Inflammatory macrophage treated with lipopolysaccharide for 1 hour (primary cell): ENCODE data around the gene IL17F.

ENCODE experiments used
- DNase-seq, 2 donors: peaks; one replicate each; pipeline ENCODE4 v3.0.0-alpha.2; 2020 to 2022

IL17F gene

DNA sequence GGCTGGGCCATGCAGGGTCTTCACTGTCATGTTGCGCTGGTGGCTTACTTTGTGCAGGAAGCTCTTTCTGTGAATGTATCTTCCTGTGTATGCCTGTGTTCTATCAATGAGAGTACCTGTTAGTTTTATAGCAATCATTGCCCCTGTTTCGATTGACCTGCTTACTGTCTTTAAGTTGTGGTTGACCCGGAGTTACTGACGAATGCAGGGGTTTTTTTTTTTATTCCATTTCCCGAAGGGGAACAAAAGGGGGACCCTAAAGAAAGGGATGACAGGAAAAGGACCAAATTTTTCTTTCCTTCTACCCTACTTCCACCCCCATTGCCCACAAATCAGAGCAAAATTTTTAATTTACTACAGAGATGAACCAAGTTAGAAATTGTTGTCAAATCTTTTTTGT is at the start of gene IL17F:
TSS of gene IL17F (minus strand) at position 101 of the 400 bp plus-strand sequence. CDS start at position 30, 71 bp downstream.
- no peak for DNase-seq

DNA sequence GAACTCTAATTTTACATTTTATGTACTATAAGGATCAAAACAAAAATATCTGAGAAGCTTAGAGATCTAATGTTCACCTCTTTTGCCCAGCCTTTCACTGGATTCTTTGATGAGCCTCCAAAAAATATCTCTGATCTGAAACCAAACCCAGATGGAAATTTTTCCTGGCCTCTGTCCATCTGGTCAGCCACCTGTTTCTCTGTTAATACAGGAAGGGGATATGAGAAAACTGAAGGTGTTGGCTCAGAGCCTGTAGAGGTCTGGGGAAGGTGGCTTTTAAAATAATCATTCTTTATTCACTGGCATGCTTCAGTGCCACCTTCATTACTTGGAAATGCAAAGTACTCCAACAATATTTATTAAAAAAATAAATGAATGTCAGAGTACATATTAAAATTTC is 48.8 kb upstream of the IL17F start:
- no peak for DNase-seq

DNA sequence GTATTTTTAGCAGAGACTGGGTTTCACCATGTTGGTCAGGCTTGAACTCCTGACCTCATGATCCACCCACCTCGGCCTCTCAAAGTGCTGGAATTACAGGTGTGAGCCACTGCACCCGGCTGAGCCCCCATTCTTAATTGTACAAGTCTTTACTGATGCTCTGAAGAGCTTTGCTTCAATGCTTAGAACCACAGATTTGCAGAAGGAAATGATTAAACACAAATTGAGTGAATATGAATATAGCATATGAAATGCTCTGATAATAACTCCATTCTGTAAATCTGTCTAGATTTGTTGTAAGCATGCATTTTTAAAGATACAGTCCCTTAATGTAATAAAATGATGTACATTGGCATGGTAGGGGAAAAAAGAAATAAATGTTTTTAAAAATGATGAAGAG is 44.5 kb upstream of the IL17F start:
- DNase-seq, result no peak

DNA sequence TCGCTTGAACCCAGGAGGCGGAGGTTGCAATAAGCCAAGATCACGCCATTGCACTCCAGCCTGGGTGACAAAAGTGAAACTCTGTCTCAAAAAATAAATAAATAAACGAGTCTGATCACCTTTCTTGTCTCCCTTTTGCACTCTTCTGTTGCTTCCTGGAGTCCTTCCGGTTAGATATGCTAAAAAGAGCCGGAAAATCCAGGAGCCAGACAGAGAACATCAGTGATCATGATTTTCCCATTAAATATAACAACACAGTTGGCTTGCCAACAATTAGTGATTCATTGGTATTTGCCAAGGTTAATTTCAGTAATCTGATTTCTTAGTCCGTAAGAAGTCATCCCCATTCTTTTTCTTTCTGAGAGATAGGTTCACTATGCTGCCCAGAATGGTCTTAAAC is 43.9 kb upstream of the IL17F start:
- no peak for DNase-seq

DNA sequence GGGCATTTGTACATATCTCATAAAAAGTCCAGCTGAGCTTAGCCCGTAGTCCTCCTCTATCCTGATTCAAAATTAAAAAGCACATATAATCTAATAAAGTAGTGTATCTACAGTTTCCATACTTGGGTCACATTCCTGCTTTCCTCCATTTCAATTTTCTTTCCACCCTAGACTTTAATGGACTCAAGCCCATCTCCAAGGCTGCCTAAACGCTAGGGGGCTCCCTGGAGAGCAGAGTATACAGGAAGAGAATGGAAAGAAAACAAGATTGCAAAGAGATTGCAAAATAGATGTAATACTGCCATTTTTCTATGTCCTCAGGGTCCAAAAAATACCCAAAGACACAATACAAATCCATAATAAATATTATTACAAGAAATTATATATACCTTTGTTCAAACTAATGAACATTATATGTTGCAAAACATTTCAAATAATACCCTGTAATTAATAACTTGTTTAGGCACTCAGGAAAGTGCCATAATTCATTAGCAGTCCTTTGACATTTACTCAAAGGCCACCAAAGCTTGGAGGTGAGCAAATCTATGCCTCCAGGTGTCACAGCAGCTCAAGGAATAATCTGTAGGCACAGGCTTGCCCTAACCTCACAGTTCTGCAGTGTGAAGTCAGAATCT is 42.6 kb upstream of the IL17F start:
- DNase-seq, result peak; percentile 74 to 95

DNA sequence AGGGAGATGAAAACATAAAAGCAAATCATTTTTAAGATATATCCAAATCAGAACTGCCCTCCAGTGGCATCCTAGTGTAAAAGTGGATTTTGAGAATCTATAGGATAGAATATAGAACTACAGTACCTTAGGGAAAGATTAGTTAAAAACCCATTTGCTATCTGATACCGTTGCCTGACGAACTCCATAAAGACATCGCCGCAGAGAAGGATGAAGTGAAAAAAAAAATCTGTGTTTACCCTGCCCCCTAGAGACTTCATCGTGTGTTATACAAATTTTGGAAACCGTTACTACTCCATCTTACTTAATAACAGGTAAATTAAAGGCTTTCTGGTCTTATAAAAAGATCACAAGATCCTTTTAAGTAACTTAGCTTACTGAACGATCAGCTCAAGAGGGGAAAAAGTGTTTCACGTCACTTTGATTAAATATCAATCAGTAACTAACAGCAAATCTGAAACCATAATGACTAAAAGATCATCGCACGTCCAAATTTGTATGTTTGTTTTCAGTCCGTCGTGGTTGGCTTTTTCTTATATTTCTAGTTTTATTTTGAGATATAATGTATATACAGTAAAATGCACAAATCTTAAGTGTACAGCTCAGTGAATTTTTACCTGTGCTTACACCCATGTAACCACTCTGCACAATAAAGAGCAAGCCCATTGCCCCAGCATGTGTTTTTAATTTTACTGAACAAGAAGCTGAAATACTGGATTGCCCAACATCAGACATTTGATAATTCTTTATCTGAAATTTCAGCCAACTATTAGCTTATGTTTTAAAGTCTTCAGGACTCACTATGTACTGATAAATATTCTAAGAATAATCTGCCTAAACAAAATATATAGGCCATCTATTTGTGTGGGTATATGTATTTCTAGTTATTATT is 41.1 kb upstream of the IL17F start:
- DNase-seq, result no peak

DNA sequence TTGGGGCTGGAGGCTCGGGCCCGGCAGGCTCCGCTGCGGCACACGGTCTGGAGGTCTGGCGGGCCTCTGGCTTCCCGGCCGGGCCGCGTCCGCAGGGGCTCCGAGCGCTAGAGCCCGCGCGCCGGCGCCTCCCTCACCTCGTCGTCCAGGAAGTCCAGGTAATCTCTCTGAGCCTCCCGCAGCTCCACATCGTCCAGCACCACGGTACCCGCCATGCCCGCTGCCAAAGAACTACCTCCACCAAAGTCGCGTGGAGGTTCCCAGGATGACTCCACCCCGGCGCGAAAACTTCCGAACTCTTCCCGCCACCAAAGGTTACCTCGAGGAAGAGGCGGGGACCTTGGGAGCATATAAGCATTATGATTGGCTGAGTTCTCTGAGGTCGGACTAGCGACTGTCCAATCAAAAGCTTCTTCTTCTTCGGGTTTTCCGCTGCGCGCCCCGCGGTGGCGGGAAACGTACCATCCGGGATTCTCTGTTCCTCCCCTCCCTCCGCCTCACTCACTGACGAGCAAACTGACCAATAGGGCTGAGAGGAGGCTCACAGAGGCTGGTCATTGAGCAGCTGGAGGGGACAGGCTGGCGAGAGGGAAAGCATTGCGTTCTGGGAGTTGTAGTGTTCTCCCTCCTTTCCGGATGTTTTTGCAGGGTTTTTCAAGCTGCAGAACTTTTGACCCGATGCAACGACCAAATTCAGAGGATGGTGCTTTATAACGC is 40.3 kb upstream of the IL17F start, which contains the start of gene MCM3:
TSS of gene MCM3 (minus strand) at position 283 of the 717 bp plus-strand sequence. CDS start at position 215, 68 bp downstream.
- DNase-seq, result peak; percentile 99 to 100

DNA sequence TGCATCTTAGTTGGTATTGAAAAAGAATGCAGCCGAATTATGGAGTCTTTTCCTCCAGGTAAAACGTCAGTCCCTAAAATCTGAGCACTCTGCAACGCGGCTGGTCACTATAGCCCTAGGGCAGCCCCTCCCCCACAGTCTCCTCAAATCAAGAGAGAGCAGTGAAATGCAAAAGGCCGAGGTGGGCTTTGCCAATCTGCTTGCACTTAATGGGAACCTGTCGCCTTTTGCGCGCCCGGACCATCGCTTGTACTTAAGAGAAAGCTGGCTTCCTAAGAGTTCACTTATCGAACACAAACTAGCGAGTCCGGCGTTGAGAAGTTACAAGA is 39.8 kb upstream of the IL17F start:
- peak in 1 of 2 donors; percentile 17 for DNase-seq

DNA sequence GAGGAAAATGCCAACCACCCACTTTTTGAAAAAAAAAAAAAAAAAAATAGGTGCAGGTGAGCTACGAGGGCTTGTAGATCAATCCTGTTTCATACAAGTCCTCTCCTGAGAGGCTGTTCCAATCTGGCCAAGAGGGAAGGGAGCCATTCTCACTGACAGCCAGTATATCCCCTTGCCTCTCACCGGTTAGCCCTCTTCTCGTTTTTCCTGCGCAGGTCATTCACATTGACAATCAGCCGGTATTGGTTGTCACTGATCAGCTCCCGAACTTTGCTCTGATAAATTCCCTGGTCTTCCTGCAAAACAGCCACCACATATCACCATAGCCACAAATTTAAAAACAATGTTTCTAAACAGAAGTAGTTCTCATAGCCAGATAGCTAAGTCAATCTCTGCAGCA is 38.8 kb upstream of the IL17F start:
- no peak for DNase-seq

DNA sequence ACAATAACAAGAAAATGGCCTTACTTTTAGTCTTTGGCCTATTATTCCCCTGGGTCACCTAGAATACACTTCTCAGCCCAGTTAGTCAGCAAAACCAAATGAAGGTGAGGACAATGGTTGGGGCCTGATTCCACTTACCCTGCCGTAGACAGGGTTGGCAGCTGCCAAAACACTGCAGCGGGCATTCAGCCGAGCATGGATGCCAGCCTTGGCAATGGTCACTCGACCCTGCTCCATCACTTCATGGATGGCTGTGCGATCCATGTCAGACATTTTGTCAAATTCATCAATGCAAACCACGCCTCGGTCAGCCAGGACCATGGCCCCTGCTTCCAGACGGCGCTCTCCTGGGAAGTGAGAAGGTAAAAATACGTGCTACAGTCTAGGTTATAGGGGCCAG is 31.8 kb upstream of the IL17F start:
- no peak for DNase-seq

DNA sequence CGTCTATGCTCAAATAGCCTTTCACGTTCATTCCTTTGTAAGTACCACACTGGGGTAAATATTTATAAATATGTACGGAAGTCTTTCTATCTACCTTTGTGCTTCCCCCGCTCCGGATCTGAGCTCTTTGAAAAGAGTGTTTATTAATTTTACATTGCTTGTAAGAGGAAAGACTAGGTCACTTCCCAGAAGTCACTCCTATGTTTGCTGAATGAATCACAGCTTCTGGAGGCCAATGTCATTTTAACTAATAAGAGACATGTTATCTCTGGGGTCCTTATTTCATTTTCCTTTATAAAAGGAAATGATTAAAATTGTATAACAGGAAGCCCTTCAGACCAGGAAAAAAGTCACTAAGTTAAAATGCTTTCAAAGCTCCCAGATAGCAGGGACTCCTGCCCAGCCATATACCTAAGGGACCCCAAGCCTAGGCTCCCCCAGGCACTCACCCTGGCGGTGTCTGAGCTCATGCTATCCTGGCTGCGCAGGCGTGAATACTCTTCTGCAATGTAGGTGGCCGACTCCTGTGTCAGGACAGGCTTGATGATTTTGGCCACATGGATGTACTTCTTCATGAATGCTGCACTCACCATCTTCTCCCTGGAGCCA is 27.7 kb upstream of the IL17F start:
- no peak for DNase-seq

DNA sequence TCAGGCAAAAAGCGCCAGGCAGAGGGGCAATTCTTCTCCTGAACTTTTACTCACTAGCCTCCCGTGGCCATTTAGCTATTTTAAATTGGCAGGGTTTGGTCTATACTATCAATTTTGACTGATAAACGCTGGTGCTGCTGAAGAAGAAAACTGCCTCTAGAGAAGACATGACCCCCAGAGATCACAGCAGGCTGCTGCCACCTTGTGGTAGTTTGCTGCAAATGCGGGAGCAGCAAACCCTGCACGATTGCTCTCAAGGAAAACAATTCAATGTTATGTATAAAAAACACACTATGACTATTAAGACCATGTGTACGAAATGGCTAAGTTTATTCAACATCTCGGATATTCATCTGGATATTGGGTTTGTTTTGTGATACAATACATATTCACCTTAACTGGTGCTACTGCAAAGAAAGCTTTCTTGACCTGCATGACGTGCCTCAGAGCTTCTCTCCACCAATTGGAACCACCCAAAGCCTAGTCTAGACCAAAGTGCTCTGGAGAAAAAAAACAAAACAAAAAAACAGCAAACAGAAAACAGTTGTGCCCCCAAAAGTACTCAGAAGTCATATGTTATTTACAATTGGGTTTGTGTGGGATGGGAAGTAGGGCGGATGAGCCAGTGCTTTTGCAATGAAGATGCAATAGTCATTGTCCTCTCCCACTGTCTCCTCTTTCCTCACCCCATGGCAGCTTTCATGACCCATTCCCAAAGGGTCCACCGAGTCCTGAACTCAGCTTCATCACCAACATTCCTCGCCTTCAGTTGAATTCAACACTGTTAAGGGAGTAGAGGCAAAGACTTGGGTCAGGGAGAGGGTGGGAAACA is 19.6 kb upstream of the IL17F start:
- peak; percentile 53 to 74 for DNase-seq

DNA sequence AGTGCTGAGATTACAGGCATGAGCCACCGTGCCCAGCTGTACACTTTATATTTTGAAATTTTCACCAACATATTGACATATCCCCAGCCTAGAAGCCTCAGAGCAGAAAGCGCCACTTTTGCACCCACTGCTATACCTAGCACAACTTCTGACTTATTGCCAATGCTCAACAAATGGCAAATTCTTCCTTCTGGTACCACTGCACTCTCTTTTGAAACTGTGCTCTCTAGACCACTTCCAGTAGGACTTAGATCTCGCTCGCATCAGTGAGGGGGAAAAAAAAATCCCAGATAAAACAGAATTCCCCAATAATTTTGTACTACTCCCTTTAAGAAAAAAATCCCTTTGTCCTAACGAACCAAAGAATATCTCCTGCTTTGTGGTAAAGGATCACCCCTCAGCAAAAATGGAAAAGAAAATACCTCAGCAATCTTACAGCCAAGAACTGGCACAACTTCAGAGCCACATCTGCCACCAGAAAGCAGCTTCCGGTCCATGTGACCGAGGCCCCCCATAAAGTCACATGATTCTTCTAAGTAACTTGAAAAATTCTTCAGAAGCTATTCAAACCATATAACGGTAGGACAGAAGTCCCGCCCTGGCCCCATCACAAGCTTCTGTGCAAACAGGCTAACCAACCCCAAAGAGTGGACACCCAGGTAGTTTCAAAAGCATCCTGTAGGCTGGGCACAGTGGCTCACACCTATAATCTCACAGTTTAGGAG is 18.5 kb upstream of the IL17F start:
- DNase-seq, result no peak

DNA sequence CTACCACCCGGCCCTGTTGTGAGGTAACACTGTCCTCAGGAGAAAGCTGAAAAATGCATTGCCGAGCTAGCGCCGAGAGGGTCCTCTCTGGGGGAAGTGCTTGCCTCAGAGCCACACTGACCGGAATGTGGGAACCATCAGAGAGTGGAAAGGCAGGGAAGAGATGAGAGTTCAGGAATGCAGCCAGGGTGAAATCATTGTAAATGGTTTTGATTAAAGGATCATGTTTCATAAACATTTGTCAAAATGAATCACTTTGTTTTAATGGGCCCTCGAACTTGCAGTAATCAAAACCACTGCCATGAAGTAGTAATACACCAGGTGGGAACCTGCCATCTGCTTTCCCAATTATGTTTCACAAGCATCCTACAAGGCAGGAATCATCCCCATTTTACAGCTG is 16.9 kb upstream of the IL17F start:
- no peak for DNase-seq

DNA sequence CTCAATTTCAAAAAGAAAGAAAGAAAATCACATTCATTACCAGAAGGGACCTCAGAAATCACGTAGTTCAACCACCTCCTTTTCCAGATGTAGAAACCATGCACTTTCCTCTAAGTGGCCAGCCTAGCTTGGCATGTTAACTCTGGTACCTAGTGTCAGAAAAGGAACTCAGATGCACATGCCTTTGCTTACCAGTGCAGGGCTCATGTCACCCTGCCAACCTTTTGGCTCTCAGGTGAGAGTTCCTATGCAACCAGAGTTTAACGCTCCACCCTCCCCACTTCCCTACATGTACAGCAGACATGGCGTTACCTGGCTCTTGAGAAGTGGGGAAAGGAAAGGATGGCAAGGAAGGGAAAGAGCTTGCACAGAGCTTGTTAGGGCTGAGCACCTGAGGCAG is 16.3 kb upstream of the IL17F start:
- no peak for DNase-seq

DNA sequence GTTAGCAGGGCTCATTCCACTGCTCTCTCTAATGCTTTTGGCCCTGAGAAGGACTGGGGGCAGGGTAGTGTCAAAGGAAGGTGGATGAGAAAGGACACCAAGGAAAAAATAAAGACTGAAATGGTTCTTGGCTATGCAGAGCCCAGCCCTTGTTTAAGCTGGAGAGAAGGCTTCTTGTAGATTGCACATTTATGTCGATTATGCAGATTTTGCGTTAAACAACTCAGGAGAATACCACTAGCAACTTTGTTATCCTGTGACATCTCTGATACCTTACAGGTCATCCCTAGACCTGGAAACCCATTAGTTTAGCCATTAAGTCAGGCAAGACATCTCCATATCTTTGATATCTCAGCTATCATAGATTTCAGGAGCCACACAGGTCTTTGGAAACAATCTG is 11.1 kb upstream of the IL17F start:
- no peak for DNase-seq

DNA sequence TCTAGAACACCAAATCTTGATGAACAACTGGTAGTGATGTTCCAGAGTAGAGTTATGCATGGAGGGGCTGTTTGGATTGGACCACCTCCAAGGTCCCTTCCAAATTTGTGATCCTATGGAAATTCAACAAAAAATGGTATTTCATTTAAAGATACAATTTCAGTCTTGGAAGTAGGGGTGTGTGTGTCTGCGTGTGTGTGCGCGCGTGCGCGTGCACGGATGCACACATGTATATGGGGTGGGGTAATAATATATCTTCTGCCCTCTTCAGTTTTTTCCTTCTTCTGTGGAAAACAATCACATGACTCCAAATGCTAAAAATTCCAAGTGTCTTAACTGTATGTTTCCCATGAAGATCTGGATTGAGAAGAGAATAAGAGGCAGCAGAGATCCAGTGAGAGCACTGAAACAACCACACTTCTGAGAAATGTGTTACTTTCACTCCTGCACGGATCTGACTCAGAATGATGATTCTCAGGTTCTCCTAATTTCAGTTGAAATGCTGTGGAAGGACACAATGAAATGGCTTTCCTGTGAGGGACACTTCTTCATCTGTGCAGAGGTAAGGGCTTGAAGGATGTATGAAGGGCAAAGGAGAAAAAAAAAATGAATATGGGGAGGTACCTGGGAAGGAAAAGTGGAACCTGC is 10.6 kb upstream of the IL17F start:
- no peak for DNase-seq

DNA sequence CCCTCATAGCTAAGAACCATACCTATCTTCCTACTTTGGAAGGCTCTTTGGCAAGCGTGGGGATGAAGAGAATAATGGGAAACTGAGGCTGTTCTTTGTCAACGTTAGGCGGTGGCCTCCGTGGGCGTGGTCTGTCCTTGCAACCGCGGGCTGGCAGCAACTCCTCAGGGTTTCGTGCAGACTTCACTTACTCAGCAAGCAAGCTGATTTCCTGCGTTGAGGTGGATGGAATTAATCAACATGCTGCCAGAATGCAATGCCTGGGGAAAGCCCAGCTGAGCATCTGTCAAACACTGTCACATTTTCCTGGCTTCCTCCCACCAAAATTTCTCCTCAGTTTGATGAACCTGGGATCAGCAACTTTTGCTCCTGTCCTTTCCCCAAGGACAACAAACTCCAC is 9.2 kb upstream of the IL17F start:
- no peak for DNase-seq

DNA sequence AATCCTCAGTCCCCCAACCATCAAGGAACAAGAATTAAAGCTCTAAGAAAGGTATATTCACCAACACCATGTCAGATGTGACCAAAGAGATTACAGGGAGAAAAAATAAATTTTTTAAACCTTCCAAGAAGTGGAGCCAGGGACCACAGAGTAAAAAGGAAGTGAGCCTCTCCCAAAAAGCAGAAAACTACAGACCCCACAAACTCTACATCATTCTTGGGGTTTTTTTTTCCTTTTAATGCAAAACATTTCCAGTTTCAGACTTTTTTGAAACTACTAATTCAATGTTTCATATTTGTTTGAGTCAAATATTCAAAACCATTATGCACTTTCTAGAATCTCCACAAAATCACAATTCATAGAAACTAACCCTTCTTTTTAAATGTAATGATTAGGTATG is 6.8 kb upstream of the IL17F start:
- no peak for DNase-seq

DNA sequence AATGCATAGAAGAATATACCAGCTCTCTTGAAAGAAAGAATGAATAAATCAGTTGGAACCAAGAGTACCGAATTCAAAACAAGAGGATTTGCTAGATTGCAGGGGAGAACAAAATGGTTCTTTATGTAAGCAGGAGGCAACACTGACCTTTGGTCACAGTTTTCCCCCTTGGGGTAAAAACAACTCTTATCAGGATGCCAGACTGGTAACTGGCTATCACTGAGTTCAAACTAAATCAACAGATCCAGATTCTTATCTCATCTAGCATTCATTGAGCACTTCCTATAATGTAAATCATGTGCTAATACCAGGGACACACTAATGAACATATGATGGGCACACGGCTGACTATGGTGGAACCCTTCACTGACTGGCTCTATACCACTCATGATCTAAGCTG is 4.8 kb upstream of the IL17F start:
- no peak for DNase-seq

DNA sequence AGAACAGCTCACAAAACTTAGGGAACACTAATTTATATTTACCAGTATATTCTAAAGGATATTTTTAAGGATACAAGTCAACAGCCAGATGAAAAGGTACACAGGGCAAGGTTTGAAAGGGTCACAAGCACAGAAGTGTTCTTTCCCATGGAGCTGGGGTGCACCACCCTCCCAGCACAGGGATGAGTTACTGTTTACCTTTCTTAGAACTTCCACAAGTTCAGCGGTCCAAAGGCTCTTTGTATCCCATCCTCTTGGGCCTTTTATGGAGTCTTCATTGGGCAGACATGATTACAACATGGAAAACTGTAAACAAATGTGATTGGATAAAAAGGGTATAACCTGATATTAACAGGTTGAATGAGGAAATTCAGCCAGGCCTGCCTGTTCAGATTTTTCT is 1.1 kb upstream of the IL17F start:
- no peak for DNase-seq
